ENCODE data around the gene PEAK3. TPM values are rescaled to one million over a fixed set of nuclear protein-coding genes. Genes with fewer than 3 reads are reported as not detected.

PEAK3 gene
- total RNA-seq, 6 donors from 2014 or later: 2.4 to 8.6 (median 4.6) TPM

- Histone ChIP-seq H3K27ac (peak overlapping the region; percentile 66 to 87 (median 72)), H3K27me3 (no peaks in the 10 kb centered on the region), H3K36me3 (peaks cover 0 to 20% (median 9%) of the 10 kb centered on the region in 4 donors), H3K4me1 (peaks cover 34 to 82% (median 39%) of the 10 kb centered on the region in 4 donors), H3K9me3 (no peaks in the 10 kb centered on the region), H3K4me3 (peak overlapping the region; percentile 60 to 99 (median 94))
- DNase-seq (no peak), ATAC-seq (ENCODE audit: low FRiP score in 2 of 2) (no peak)
- TF ChIP-seq POLR2AphosphoS5 (IDR thresholded peaks at IDR 0.05): no peak
- no peak for TF ChIP-seq EP300 (IDR thresholded peaks at IDR 0.05)
- TF ChIP-seq POLR2A (IDR thresholded peaks at IDR 0.05): no peak
- TF ChIP-seq CTCF (IDR thresholded peaks at IDR 0.05): no peak
- 3 to 9% methylated on average over 5 to 16 of the region's 16 CpGs for WGBS, 2 donors
Measured at GRCh38 chr19:2329149-2329478, 47.1 kb upstream of the PEAK3 start.

- peak within 1 kb of the TSS; percentile 60 to 99 (median 94) for H3K4me3 ChIP-seq
- WGBS, 2 donors: 0 to 1% methylated on average over 35 to 39 of the region's 89 CpGs
Measured at GRCh38 chr19:2328401-2329148, 46.6 kb upstream of the PEAK3 start, which contains the start of the genes LSM7 and SPPL2B. TSS of gene LSM7 (minus strand) at chr19:2328586. CDS start at chr19:2328566, 20 bp downstream. TSS of gene SPPL2B (plus strand) at chr19:2328684. CDS start at chr19:2328710, 26 bp downstream.

GRCh38 chr19:2327773-2328400 lies 45.9 kb upstream of the PEAK3 start:
- Histone ChIP-seq H3K9me3 (no peaks in the 10 kb centered on the region), H3K27ac (peak overlapping the region; percentile 66 to 87 (median 72)), H3K36me3 (peaks cover 0 to 32% (median 20%) of the 10 kb centered on the region in 4 donors), H3K4me1 (peaks cover 34 to 69% (median 35%) of the 10 kb centered on the region in 4 donors), H3K4me3 (peak overlapping the region; percentile 60 to 99 (median 94)), H3K27me3 (no peaks in the 10 kb centered on the region)
- TF ChIP-seq EP300 (IDR thresholded peaks at IDR 0.05): no peak
- no peak for TF ChIP-seq POLR2A (IDR thresholded peaks at IDR 0.05)
- no peak for TF ChIP-seq CTCF (IDR thresholded peaks at IDR 0.05)
- TF ChIP-seq POLR2AphosphoS5 (IDR thresholded peaks at IDR 0.05): peak; percentile 6 to 31
- ATAC-seq (ENCODE audit: low FRiP score in 2 of 2) (peak in 1 of 2 donors; percentile 73), DNase-seq (peak in 1 of 2 donors; percentile 54)
- 1% methylated on average over 17 to 18 of the region's 18 CpGs for WGBS, 2 donors

More at GRCh38 chr19:2328401-2329148, 46.6 kb upstream of the PEAK3 start, which contains the start of the genes LSM7 and SPPL2B:
- peak; percentile 88 to 97 for ATAC-seq (ENCODE audit: low FRiP score in 2 of 2)
- Histone ChIP-seq H3K36me3 (peaks cover 0 to 25% (median 13%) of the 10 kb centered on the region in 4 donors), H3K27me3 (no peaks in the 10 kb centered on the region), H3K9me3 (no peaks in the 10 kb centered on the region), H3K4me1 (peaks cover 34 to 76% (median 38%) of the 10 kb centered on the region in 4 donors), H3K27ac (peak within 1 kb of the TSS; percentile 66 to 87 (median 72))
- peak in 2 of 4 donors; percentile 58 to 83 for TF ChIP-seq POLR2A (IDR thresholded peaks at IDR 0.05)
- TF ChIP-seq CTCF (IDR thresholded peaks at IDR 0.05): peak in 2 of 6 experiments; percentile 5 to 48
- TF ChIP-seq POLR2AphosphoS5 (IDR thresholded peaks at IDR 0.05): peak; percentile 88 to 92
- TF ChIP-seq EP300 (IDR thresholded peaks at IDR 0.05): no peak
- DNase-seq: peak; percentile 90 to 100

GRCh38 chr19:2326699-2327360 lies 44.9 kb upstream of the PEAK3 start:
- ATAC-seq (ENCODE audit: low FRiP score in 2 of 2) (no peak), DNase-seq (no peak)
- TF ChIP-seq POLR2A (IDR thresholded peaks at IDR 0.05): no peak
- no peak for TF ChIP-seq POLR2AphosphoS5 (IDR thresholded peaks at IDR 0.05)
- TF ChIP-seq EP300 (IDR thresholded peaks at IDR 0.05): no peak
- no peak for TF ChIP-seq CTCF (IDR thresholded peaks at IDR 0.05)
- Histone ChIP-seq H3K4me1 (peaks cover 25 to 59% (median 29%) of the 10 kb centered on the region in 4 donors), H3K4me3 (peak overlapping the region in 1 of 4 donors; percentile 60), H3K36me3 (peaks cover 0 to 42% (median 26%) of the 10 kb centered on the region in 4 donors), H3K27ac (peak overlapping the region in 1 of 4 donors; percentile 66), H3K27me3 (no peaks in the 10 kb centered on the region), H3K9me3 (no peaks in the 10 kb centered on the region)
- WGBS, 2 donors: 89 to 98% methylated on average over 11 to 12 of the region's 16 CpGs

All from upper lobe of left lung (tissue), 6 donors.